Stimulated activated CD4-positive, alpha-beta T cell treated with anti-CD3 and anti-CD28 coated beads, Interleukin-1b, Interleukin-23, amount 100 ng/mL, for 48 hours (primary cell): ENCODE measurements around the gene RXFP3.
"Not testable (repeated sequence)": the region's sequence is repeated elsewhere in the genome, so short reads cannot be mapped to it uniquely, and the experiment has no call there.

Experiments used
- DNase-seq: peaks from one replicate; pipeline ENCODE4 v3.0.0-alpha.2; 2020

Gene RXFP3

GRCh38 chr5:33936004-33936380, 194 bp upstream of the RXFP3 start:
- DNase-seq, result peak; percentile 39

GRCh38 chr5:33937017-33937706, 976 bp downstream of the RXFP3 start:
- DNase-seq, result no peak

- no peak for DNase-seq
These were observed 1.7 kb downstream of the RXFP3 start for GRCh38 chr5:33937707-33938506.

- DNase-seq, result no peak
These were observed 2.3 kb downstream of the RXFP3 start for GRCh38 chr5:33938507-33938796.

DNA sequence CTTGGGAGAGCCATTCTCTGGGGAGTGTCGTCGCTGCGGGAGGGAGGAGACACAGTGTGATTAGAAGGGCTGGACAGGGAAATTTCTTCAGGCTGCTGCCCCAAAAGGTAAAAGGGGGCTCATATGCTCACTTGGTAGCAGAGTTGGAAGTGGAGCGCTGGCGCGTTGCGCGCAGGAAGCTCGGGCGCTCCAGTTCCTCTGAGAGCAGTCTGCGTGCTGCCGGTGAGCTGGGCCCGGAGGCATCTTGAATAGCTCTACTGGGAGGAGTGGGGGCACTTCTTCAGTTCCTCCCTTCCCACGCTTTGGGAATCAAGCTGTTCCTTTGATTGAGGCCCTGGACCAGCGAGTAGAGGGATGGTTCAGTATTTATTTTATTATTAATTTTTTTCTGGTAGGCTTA, 2.7 kb downstream of the RXFP3 start:
- no peak for DNase-seq

GRCh38 chr5:33939556-33940262, 3.5 kb downstream of the RXFP3 start:
- DNase-seq, result no peak

DNA sequence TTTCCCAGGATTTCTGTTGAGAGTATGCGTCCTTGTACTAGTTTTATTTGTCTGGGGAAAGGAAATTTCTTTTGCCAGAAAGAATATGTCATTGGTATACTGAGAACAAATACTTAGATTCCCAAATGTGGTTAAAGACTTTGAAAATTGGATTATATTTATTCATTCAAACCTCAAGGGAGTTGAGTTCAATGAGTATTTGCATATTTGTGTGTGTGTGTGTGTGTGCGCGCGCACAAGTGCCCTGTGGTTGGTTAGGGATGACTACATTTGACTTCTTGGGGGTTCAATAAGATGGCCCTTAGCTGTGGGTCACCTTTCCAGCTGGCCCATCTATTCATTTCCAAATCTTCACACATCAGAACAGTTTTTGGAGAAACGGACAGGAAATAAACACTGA, 4.9 kb downstream of the RXFP3 start:
- DNase-seq, result no peak

DNA sequence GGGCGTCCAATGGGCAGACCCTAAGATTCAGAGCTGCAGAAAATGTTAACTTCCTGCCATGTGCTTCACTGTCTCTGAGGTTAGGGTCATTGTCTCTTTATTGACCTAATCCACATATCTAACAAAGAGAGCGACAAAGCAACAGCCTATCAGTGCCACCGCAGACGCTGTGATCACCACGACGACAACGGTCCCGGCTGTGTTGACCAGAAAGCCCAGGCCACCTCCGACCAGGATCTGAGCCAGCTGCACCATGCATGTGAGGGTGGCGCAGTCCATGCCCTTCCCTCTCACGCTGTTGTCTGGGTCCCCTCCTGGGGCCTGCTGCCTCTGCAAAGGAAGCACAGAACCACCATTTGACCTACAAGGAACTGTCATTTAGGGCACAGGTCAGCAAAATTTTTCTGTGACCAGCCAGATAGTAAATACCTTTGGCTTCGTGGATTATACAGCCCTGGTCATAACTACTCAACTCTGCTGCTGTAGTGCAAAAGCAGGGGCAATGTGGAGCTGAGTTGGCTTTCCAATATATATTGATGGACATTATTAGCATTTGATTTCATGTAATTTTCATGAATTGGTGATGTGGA, 8.5 kb downstream of the RXFP3 start:
- no peak for DNase-seq

DNA sequence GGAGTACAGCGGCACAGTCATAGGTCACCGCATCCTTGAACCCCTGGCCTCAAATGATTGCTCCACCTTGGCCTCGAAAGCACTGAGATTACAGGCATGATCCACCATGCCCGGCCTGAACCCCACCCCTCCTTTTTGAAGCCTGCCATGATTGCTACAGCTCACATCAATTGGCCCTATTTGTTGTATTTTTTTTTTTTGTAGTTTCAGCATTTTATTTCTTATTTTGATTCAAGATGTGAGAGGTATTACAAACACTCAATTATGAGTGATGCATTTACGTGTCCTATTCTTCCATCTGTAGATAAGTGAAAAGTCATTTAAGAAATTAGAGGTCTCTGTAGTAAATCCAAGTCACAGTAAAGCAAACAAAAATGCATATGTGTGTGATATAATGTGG, 16.0 kb downstream of the RXFP3 start:
- DNase-seq, result not testable (repeated sequence)

- no peak for DNase-seq
These were observed 21.5 kb downstream of the RXFP3 start for GRCh38 chr5:33957577-33958150.

DNA sequence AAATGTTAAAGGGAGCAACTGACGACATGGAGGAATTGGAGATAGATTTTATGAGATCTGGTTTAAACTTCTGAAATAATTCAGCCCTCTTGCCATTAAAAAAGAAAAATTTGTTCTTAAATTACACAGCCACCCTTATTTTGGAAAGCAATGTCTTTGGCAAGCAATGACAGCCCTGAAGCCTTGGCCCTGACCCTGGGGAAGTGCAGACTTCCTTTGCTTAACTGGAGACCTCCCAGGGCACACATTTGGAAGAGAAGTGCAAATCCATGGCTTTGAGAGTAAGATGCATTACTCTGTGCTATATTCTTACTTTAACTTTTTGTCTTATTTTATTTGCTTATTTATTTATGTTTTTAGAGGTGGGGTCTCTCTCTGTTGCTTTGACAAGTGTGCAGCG, 22.0 kb downstream of the RXFP3 start:
- DNase-seq, result no peak

DNA sequence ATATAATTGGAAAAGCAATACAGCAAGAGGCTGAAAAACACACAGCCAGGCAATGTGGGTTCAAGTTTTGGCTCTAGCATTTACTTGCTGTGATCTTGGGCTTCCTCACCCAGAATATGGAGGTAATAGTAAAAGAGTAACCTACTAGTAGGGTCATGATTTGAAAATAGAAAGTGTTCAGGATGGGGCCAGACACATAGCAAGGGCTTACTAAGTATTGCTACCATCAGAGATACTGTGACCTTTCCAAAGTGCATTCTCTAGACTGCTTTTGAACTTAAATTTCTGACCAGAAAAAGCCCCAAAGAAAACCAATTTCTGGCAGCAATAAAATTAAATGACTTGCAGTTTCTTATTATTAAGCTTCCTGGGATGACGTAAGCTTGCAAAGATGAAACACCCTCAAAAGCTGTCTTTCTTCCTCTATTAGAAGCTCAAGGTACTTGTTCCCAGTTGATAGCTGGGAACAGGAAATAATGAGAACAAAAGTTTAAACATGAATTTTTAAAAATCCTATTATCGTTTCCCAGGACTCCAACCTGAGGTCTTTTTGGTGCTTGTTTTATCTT, 28.0 kb downstream of the RXFP3 start:
- no peak for DNase-seq

DNA sequence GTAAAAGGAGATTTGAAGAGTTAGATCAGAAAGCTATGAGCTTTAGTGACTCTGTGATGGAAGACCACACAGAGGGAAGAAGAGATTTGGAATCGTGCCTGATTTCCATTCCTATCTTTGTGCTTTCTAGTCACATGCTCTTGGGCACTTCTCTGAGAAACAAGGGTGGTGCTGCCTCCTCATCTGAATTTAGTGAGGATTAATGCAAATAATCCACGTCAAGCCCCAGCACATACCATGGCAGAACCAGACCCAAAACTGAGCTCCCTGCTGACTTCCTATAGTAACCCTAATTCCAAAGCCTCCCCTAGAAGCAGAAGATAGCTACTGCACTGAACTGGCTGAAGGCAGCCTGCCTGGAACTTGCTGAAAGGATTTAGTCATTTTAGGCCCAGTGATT, 30.6 kb downstream of the RXFP3 start:
- DNase-seq, result no peak

- no peak for DNase-seq
These were observed 32.2 kb downstream of the RXFP3 start for GRCh38 chr5:33968211-33969005.

DNA sequence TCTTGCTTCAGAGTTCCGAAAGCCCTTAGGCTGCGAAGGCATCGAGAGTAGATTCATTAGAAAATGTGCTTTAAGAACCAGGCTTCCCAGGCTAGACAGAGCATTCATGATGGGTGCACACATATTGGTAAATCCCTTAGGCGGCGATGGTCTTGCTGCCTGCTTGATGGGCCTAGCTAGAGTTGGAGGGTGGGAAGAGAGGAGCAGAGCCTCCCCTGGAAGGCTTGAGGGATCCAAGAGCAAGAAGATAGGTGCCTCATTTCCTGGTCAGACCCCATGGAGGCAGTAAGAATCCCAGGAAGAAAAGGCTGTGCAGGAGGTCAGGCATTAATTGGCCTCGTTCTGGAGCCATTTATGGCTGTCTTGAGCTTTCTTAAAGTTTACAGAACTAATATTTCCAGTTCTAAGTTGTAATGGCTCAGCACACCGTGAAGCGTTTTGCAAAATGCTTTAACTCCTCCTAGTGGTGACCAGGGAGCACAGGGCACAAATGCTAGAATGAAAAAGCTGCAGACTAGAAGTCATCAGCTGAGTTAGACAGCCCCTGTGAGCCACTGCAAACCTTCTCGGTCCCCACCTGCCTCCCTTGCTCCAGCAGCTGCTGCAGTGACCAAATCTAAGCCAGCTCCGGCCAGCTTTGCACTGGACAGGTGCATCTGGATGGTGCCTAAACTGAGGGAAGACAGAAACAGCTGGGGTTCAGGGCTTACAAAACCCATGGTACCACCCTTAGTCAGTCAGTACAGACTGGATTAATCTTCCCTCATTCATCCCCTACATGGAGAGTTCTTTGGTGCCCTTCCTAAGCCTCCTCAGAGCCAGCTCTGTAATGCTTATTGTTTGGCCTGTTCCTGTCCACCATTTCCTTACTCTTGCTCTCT, 33.6 kb downstream of the RXFP3 start:
- DNase-seq, result no peak

GRCh38 chr5:33973271-33973670, 37.1 kb downstream of the RXFP3 start:
- DNase-seq, result no peak

GRCh38 chr5:33975852-33976251, 39.7 kb downstream of the RXFP3 start:
- no peak for DNase-seq

DNA sequence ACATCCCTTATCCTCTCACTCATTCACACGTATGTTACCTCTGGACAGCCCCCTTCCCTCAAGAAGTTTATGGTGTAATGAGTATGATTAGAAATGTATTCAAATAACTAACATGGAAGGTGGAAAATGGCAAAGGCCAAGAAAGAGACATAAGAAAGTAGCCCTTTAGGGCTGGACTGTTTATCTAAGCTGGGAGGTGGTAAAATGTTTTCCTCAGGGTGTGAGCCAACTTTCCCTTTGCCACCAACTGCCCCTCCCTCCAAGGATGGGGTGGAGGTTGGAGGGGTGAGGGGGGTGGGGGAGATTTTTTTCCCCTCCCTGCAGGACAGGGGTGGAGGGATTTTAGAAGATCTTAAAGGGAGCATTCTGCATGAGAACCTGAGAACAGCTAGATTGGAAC, 40.1 kb downstream of the RXFP3 start:
- no peak for DNase-seq

DNA sequence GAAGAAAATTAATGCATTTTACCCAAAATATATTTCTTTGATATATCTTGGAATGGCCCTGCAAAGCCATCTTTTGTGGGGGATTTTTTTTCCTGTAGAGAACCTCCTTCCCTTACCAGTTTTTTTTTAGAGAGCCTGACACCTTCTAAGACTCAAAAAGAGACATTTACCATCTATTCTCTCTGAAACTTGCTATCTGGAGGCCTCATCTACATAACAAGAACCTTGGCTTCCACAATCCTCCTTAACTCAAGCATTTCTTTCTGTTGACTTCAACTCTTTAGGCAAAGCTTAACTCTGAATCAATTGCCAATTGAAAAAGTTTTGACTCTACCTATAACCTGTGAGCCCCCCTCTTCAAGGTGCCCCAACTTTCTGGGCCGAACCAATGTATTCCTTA, 42.1 kb downstream of the RXFP3 start:
- DNase-seq, result no peak

- DNase-seq, result no peak
These were observed 43.8 kb downstream of the RXFP3 start for GRCh38 chr5:33980030-33980429.
